CD4-positive, alpha-beta memory T cell (primary cell): ENCODE data around the gene ZBTB20. TPM values are rescaled to one million over a fixed set of nuclear protein-coding genes. Genes with fewer than 3 reads are reported as not detected.

Source experiments
- CTCF ChIA-PET: fragments of 350-600 bp; sonication (Branson Sonifier 250); formaldehyde crosslinking; loops from one replicate; lab custom pipeline; 2021; ENCODE audit warnings: inconsistent platforms; ENCODE audit not compliant: partially characterized antibody; lab: Charles Lee
- POLR2A ChIA-PET: fragments of 350-600 bp; sonication (Branson Sonifier 250); formaldehyde crosslinking; loops from one replicate; lab custom pipeline; 2021; ENCODE audit not compliant: partially characterized antibody; lab: Charles Lee
- DNase-seq, 5 donors: peaks; one replicate each; pipeline versions ENCODE4 v3.0.0 to v3.0.0-alpha.2; 2020 to 2022; ENCODE audit warnings: mixed read lengths in 1 of 5
- H3K27ac ChIP-seq: one replicate; pipeline ENCODE4 v1.7.0; 2013; ENCODE audit warnings: low read depth, low read length
- H3K27me3 ChIP-seq: 2 replicates; pipeline ENCODE4 v1.7.0; 2013; ENCODE audit warnings: mild to moderate bottlenecking, low read length, moderate library complexity; ENCODE audit not compliant: insufficient read depth
- H3K36me3 ChIP-seq: 2 replicates; pipeline ENCODE4 v1.7.0; 2013; ENCODE audit warnings: mild to moderate bottlenecking, low read length, moderate library complexity; ENCODE audit not compliant: insufficient read depth
- H3K4me1 ChIP-seq: 2 replicates; pipeline ENCODE4 v1.7.0; 2013; ENCODE audit warnings: mild to moderate bottlenecking, low read length, moderate library complexity; ENCODE audit not compliant: insufficient read depth
- H3K4me3 ChIP-seq, 2 donors: one replicate each; pipeline ENCODE4 v1.7.0; 2013; ENCODE audit warnings: low read length in 2 of 2, mild to moderate bottlenecking in 1 of 2
- H3K9me3 ChIP-seq, 2 donors: one replicate each; pipeline ENCODE4 v1.7.0; 2013; ENCODE audit warnings: low read length in 2 of 2, control low read depth in 1 of 2; ENCODE audit not compliant: control insufficient read depth in 1 of 2
- H3K27ac Mint-ChIP-seq, 7 donors: one replicate each; pipeline ENCODE4 v1.8.0; 2020 to 2021; ENCODE audit warnings: mixed read lengths in 7 of 7, mild to moderate bottlenecking in 6 of 7, inconsistent platforms in 3 of 7, moderate library complexity in 3 of 7
- H3K27me3 Mint-ChIP-seq, 2 donors: one replicate each; pipeline ENCODE4 v1.8.0; 2020 to 2021; ENCODE audit warnings: mixed read lengths in 2 of 2
- H3K36me3 Mint-ChIP-seq, 2 donors: one replicate each; pipeline ENCODE4 v1.8.0; 2020 to 2021; ENCODE audit warnings: mixed read lengths in 2 of 2, inconsistent platforms in 1 of 2, mild to moderate bottlenecking in 1 of 2
- H3K4me1 Mint-ChIP-seq, 4 donors: one replicate each; pipeline ENCODE4 v1.8.0; 2020 to 2021; ENCODE audit warnings: mixed read lengths in 4 of 4, mild to moderate bottlenecking in 1 of 4
- H3K4me3 Mint-ChIP-seq, 8 donors: one replicate each; pipeline ENCODE4 v1.8.0; 2020 to 2021; ENCODE audit warnings: mixed read lengths in 8 of 8, mild to moderate bottlenecking in 7 of 8, moderate library complexity in 6 of 8, inconsistent platforms in 3 of 8
- H3K9me3 Mint-ChIP-seq, 8 donors: one replicate each; pipeline ENCODE4 v1.8.0; 2020 to 2021; ENCODE audit warnings: mixed read lengths in 8 of 8, mild to moderate bottlenecking in 5 of 8, inconsistent platforms in 3 of 8, moderate library complexity in 1 of 8
- intact Hi-C: fragments of 100-400 bp; cut with micrococcal nuclease; formaldehyde crosslinking; loops from one replicate; pipeline ENCODE4 v1.15.1; 2023
- polyA plus RNA-seq, 2 donors: library from polyadenylated mRNA; unstranded; fragments of 300-500 nt; fragmentation: Illumina TruSeq; gene quantifications; one replicate each; pipeline ENCODE4 v1.2.3, GENCODE V29; 2021
- total RNA-seq, 2 experiments: library from RNA; stranded (reverse); gene quantifications; one replicate each; pipeline ENCODE4 v1.2.3, GENCODE V29; 2021

Gene ZBTB20
- total and polyA plus RNA-seq, 4 experiments from 2014 or later, result 21.9 to 58.4 (median 41.4) TPM

DNA sequence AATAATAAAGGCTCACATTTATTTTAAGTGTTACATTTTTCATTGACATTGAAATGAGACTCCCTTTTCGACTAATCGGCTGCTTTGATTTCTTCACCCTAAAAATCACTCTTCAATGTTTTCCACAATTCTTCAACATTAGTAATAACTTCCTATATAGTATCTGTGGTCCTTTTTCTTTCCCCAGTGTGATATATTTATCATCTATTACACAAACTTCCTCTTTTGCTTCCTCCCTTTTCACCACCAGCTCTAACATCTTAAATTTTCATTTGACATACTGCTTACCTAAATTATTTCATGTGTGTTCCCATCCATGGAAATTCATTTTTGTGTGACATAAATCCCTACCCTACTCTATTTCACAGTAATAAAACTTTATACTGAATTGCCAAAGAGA, 608.9 kb downstream of the ZBTB20 start:
- peaks cover 6 to 45% of the 10 kb centered on the region in 2 donors for H3K36me3 Mint-ChIP-seq

DNA sequence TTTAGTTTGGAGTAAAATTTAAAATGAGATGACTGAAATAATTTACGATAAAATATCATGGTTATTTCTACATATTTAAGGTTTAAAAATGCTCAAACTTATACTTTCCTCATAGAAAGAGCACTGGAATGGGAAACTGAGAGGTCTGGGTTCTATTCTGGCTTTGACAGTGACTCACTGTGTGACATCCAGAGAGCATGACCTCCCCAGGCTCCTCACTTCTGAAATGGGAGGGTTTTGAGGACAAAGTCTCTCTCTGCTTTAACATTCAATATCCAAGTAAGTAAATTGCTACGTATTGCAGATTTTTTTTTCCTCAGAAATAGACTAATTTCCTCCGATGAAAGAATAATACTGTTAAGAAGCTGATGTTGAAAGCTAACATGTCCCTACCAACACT, 618.6 kb downstream of the ZBTB20 start:
- Histone ChIP-seq H3K4me3 (no peak overlapping the region), H3K36me3 (no peaks in the 10 kb centered on the region), H3K27me3 (no peaks in the 10 kb centered on the region), H3K4me1 (no peaks in the 10 kb centered on the region), H3K27ac (no peak overlapping the region), H3K9me3 (no peaks in the 10 kb centered on the region)
- ChIA-PET POLR2A (no interaction called here), CTCF (interaction anchor here (0.6 to 1.1 kb wide), 2 partner anchors 11 to 173 kb away, joined by 3 read pairs; no protein-coding TSS in a partner anchor)
- Mint-ChIP-seq H3K27ac (no peak overlapping the region), H3K36me3 (peaks cover 7 to 26% of the 10 kb centered on the region in 2 donors), H3K27me3 (no peaks in the 10 kb centered on the region), H3K9me3 (peaks cover 0 to 3% (median 0%) of the 10 kb centered on the region in 8 donors), H3K4me1 (peaks cover 0 to 12% (median 5%) of the 10 kb centered on the region in 4 donors), H3K4me3 (no peak overlapping the region)
- no peak for DNase-seq
- intact Hi-C loops, result no loop called here

More for the DNA sequence above, 608.9 kb downstream of the ZBTB20 start:
- POLR2A ChIA-PET, result no interaction called here
- intact Hi-C loops, result no loop called here
- no peak overlapping the region for H3K4me3 ChIP-seq
- H3K4me3 Mint-ChIP-seq, result no peak overlapping the region
- CTCF ChIA-PET, result no interaction called here
- H3K27ac ChIP-seq, result no peak overlapping the region
- no peaks in the 10 kb centered on the region for H3K36me3 ChIP-seq
- H3K27ac Mint-ChIP-seq, result no peak overlapping the region
- H3K9me3 Mint-ChIP-seq, result peaks cover 0 to 15% (median 4%) of the 10 kb centered on the region in 8 donors
- no peak for DNase-seq
- no peaks in the 10 kb centered on the region for H3K27me3 ChIP-seq
- H3K4me1 ChIP-seq, result no peaks in the 10 kb centered on the region
- peaks cover 4 to 29% (median 13%) of the 10 kb centered on the region in 4 donors for H3K4me1 Mint-ChIP-seq
- H3K9me3 ChIP-seq, result no peaks in the 10 kb centered on the region
- H3K27me3 Mint-ChIP-seq, result no peaks in the 10 kb centered on the region

DNA sequence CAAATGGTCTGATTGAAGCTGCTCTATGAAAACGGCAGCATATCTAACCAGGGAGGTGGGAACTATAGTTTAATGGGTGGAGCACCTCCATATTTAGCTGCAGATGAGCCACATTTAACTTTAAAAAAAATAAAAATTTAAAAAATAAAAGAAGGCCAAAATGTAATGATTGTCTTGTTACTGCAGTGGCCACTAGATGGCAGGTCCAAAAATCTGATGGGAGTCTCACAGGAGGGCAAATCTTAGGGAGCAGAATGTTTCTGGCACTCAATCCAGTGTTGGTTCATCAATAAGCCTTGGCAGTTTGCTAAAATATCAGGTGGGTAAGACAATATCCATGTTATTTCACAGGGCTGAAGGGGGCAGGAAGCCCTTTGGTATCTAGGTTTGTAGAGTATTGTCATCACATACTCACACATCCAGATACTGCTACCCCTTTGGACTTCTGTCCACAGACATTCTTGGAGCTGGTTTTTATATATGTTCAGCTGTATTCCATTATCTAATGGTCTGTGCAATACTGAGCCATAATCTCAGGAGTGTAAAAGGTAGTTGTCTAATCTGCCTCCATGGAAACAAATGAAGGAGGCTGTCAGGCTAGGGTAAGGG, 619.9 kb downstream of the ZBTB20 start:
- no peak for DNase-seq
- peaks cover 3 to 13% of the 10 kb centered on the region in 2 donors for H3K36me3 Mint-ChIP-seq

DNA sequence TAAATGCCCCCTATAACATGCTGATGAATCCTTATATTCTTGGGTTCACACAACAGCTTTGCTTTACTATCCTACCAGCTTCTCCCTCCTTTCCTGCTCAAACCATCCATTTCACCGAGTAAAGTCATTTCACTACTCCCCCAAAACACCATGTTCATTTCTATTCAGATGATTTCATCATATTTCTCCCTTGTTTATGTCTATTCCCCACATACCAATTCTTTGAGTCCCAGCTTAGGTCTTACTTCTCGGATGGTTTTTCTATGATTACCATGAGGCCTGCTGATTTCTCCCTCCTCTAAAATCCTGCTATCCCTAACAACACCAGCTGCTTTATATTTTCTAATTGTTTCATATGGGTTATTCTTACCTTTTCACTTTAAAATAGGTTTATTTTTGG, 621.8 kb downstream of the ZBTB20 start:
- Histone ChIP-seq H3K27ac (no peak overlapping the region), H3K4me1 (no peaks in the 10 kb centered on the region), H3K9me3 (no peaks in the 10 kb centered on the region), H3K27me3 (no peaks in the 10 kb centered on the region), H3K36me3 (no peaks in the 10 kb centered on the region), H3K4me3 (no peak overlapping the region)
- intact Hi-C loops, result no loop called here
- Mint-ChIP-seq H3K36me3 (peaks cover 0 to 3% of the 10 kb centered on the region in 2 donors), H3K27me3 (no peaks in the 10 kb centered on the region), H3K4me3 (no peak overlapping the region), H3K4me1 (no peaks in the 10 kb centered on the region), H3K9me3 (no peaks in the 10 kb centered on the region), H3K27ac (no peak overlapping the region)
- POLR2A ChIA-PET, result interaction anchor here (1.1 kb wide), 1 partner anchor 9 kb away, joined by 3 read pairs; no protein-coding TSS in a partner anchor
- no peak for DNase-seq
- CTCF ChIA-PET, result no interaction called here

More for the DNA sequence above, 619.9 kb downstream of the ZBTB20 start:
- POLR2A ChIA-PET, result no interaction called here
- Histone ChIP-seq H3K27ac (no peak overlapping the region), H3K4me3 (no peak overlapping the region), H3K4me1 (no peaks in the 10 kb centered on the region), H3K36me3 (no peaks in the 10 kb centered on the region), H3K9me3 (no peaks in the 10 kb centered on the region), H3K27me3 (no peaks in the 10 kb centered on the region)
- no peaks in the 10 kb centered on the region for H3K27me3 Mint-ChIP-seq
- intact Hi-C loops, result no loop called here
- H3K9me3 Mint-ChIP-seq, result no peaks in the 10 kb centered on the region
- no peak overlapping the region for H3K27ac Mint-ChIP-seq
- peaks cover 0 to 1% (median 0%) of the 10 kb centered on the region in 4 donors for H3K4me1 Mint-ChIP-seq
- H3K4me3 Mint-ChIP-seq, result no peak overlapping the region
- CTCF ChIA-PET, result interaction anchor here (1.1 kb wide), 1 partner anchor 174 kb away, joined by 3 read pairs; no protein-coding TSS in a partner anchor

DNA sequence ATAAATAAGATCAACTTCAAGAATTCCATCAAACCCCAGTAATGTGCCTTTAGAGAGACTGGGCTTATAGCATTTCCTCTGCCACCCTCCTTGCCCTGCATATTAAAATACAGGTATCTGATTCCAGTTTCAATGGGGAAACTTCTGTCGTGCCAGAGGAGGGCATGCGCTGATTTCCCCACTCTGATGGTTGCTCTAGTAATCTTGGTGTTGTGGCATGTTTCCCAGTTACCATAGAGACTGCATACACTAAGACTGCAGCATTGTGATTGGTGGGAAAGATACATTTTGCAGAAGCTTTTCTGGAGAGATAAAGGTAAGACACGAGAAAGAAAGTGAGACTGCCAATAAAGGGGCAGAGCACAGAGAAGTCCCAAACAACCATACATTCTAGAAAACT, 627.7 kb downstream of the ZBTB20 start:
- H3K9me3 ChIP-seq, result no peaks in the 10 kb centered on the region
- H3K4me3 Mint-ChIP-seq, result no peak overlapping the region
- H3K9me3 Mint-ChIP-seq, result no peaks in the 10 kb centered on the region
- H3K27me3 ChIP-seq, result no peaks in the 10 kb centered on the region
- no peaks in the 10 kb centered on the region for H3K36me3 ChIP-seq
- ChIA-PET POLR2A (interaction anchor here (1.1 kb wide), 1 partner anchor 19 kb away, joined by 4 read pairs; no protein-coding TSS in a partner anchor), CTCF (no interaction called here)
- H3K4me1 Mint-ChIP-seq, result no peaks in the 10 kb centered on the region
- peaks cover 3 to 13% of the 10 kb centered on the region in 2 donors for H3K36me3 Mint-ChIP-seq
- no peaks in the 10 kb centered on the region for H3K27me3 Mint-ChIP-seq
- no peak overlapping the region for H3K27ac Mint-ChIP-seq
- peak in 2 of 5 donors; percentile 14 to 16 for DNase-seq
- no peaks in the 10 kb centered on the region for H3K4me1 ChIP-seq
- H3K27ac ChIP-seq, result no peak overlapping the region
- intact Hi-C loops, result no loop called here
- no peak overlapping the region for H3K4me3 ChIP-seq

DNA sequence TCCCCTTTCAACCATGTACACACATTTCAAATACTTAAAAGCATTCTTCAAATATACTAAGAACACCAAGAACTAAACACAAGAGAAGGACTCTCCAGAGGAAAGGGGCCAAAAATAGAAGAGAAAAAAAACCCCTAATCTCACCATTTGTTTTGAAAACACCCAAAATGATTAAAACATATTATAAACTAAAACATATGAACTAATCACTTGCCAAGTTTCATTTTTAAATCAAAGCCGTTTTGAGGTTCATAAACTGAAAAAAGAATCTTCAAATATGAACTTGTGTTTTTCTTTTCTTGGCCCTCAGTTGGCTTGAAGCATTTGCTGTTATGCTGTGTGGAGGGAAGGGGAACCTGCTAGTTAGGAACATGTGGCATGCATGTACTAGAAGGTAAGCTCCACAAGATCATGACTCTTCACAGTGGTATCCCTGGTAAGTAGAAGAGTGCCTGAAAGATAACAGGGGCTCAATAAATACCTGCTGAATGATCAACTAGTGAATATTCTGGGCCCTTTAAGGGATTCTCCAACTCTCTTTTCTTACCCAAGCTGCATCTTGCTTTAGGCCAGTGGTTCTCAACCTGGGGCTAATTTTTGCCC, 628.8 kb downstream of the ZBTB20 start:
- Mint-ChIP-seq H3K9me3 (no peaks in the 10 kb centered on the region), H3K4me1 (no peaks in the 10 kb centered on the region), H3K36me3 (peaks cover 3 to 20% of the 10 kb centered on the region in 2 donors), H3K27me3 (no peaks in the 10 kb centered on the region), H3K27ac (no peak overlapping the region), H3K4me3 (no peak overlapping the region)
- Histone ChIP-seq H3K36me3 (no peaks in the 10 kb centered on the region), H3K4me3 (no peak overlapping the region), H3K27me3 (no peaks in the 10 kb centered on the region), H3K27ac (no peak overlapping the region), H3K4me1 (no peaks in the 10 kb centered on the region), H3K9me3 (no peaks in the 10 kb centered on the region)
- intact Hi-C loops, result no loop called here
- no peak for DNase-seq
- POLR2A ChIA-PET, result no interaction called here
- CTCF ChIA-PET, result interaction anchor here (1.1 to 1.5 kb wide), 2 partner anchors 9 to 11 kb away, joined by 3 read pairs; no protein-coding TSS in a partner anchor

DNA sequence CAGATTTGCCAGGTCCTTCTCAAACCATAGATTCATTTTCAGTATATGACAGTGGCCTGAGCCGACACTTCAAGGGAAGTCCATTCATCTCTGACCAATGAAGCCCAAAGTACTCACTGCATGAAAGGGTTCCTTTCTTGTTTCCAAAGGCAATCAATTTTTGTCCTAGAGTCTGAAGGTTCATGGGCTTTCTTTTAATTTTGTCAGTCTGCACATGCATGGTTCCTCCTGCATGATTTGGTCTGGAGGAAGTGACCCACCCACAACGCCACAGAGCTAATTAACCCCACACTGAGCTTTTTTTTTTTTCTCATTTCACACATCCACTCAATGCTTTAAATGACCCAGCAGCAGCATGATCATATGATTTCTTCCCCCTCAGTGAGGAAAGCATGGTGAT, 636.9 kb downstream of the ZBTB20 start:
- Mint-ChIP-seq H3K36me3 (peaks cover 0 to 17% of the 10 kb centered on the region in 2 donors), H3K27me3 (no peaks in the 10 kb centered on the region), H3K9me3 (no peaks in the 10 kb centered on the region), H3K27ac (no peak overlapping the region), H3K4me3 (no peak overlapping the region), H3K4me1 (no peaks in the 10 kb centered on the region)
- intact Hi-C loops, result no loop called here
- no peaks in the 10 kb centered on the region for H3K36me3 ChIP-seq
- ChIA-PET CTCF (no interaction called here), POLR2A (interaction anchor here (0.6 kb wide), 1 partner anchor 288 kb away, joined by 3 read pairs; no protein-coding TSS in a partner anchor)
- no peaks in the 10 kb centered on the region for H3K27me3 ChIP-seq
- H3K27ac ChIP-seq, result no peak overlapping the region
- H3K9me3 ChIP-seq, result no peaks in the 10 kb centered on the region
- H3K4me3 ChIP-seq, result no peak overlapping the region
- H3K4me1 ChIP-seq, result no peaks in the 10 kb centered on the region
- no peak for DNase-seq
